ENCODE data around the gene TBC1D9B.

The TBC1D9B gene

GRCh38 chr5:179819296-179820126 lies 88.2 kb downstream of the TBC1D9B start:
- H3K4me2 ChIP-seq (ENCODE audit: low read length), result peak overlapping the region; percentile 79
- H3K27me3 ChIP-seq (ENCODE audit: control insufficient read depth, insufficient read depth, low read length), result no peaks in the 10 kb centered on the region
- H3K79me2 ChIP-seq, result peaks cover 20% of the 10 kb centered on the region
- peak overlapping the region; percentile 96 for H3K27ac ChIP-seq
- H2AFZ ChIP-seq, result peak overlapping the region; percentile 90
- H3K4me3 ChIP-seq (ENCODE audit: low read depth, low read length), result peak overlapping the region; percentile 74
- peaks cover 31% of the 10 kb centered on the region for H3K4me1 ChIP-seq
- H3K9me3 ChIP-seq (ENCODE audit: control insufficient read depth, low read length), result no peaks in the 10 kb centered on the region
- H3K36me3 ChIP-seq (ENCODE audit: control insufficient read depth, insufficient read depth, low read length), result no peaks in the 10 kb centered on the region
- TF ChIP-seq CTCF (IDR thresholded peaks at IDR 0.05), result no peak
- H3K9ac ChIP-seq, result no peak overlapping the region

- H3K4me1 ChIP-seq, result peaks cover 31% of the 10 kb centered on the region
- TF ChIP-seq CTCF (IDR thresholded peaks at IDR 0.05), result no peak
Measured at GRCh38 chr5:179818746-179819295, 88.9 kb downstream of the TBC1D9B start.

GRCh38 chr5:179817890-179818745 lies 89.6 kb downstream of the TBC1D9B start:
- Histone ChIP-seq H3K9me3 (ENCODE audit: control insufficient read depth, low read length) (no peaks in the 10 kb centered on the region), H2AFZ (peak overlapping the region; percentile 90), H3K9ac (no peak overlapping the region), H3K27ac (peak overlapping the region; percentile 96), H3K79me2 (peaks cover 16% of the 10 kb centered on the region), H3K4me1 (peaks cover 31% of the 10 kb centered on the region), H3K4me3 (ENCODE audit: low read depth, low read length) (peak overlapping the region; percentile 74), H3K4me2 (ENCODE audit: low read length) (peak overlapping the region; percentile 79), H3K27me3 (ENCODE audit: control insufficient read depth, insufficient read depth, low read length) (no peaks in the 10 kb centered on the region), H3K36me3 (ENCODE audit: control insufficient read depth, insufficient read depth, low read length) (no peaks in the 10 kb centered on the region)
- TF ChIP-seq CTCF (IDR thresholded peaks at IDR 0.05), result no peak

More at GRCh38 chr5:179818746-179819295, 88.9 kb downstream of the TBC1D9B start:
- peak overlapping the region; percentile 96 for H3K27ac ChIP-seq
- no peaks in the 10 kb centered on the region for H3K9me3 ChIP-seq (ENCODE audit: control insufficient read depth, low read length)
- no peaks in the 10 kb centered on the region for H3K36me3 ChIP-seq (ENCODE audit: control insufficient read depth, insufficient read depth, low read length)
- H3K4me3 ChIP-seq (ENCODE audit: low read depth, low read length), result peak overlapping the region; percentile 74
- peak overlapping the region; percentile 79 for H3K4me2 ChIP-seq (ENCODE audit: low read length)
- H3K79me2 ChIP-seq, result peaks cover 17% of the 10 kb centered on the region
- H3K9ac ChIP-seq, result no peak overlapping the region
- peak overlapping the region; percentile 90 for H2AFZ ChIP-seq
- H3K27me3 ChIP-seq (ENCODE audit: control insufficient read depth, insufficient read depth, low read length), result no peaks in the 10 kb centered on the region

GRCh38 chr5:179817470-179817840 lies 90.2 kb downstream of the TBC1D9B start:
- no peak overlapping the region for H3K27ac ChIP-seq
- H3K27me3 ChIP-seq (ENCODE audit: control insufficient read depth, insufficient read depth, low read length), result no peaks in the 10 kb centered on the region
- no peak overlapping the region for H3K4me3 ChIP-seq (ENCODE audit: low read depth, low read length)
- TF ChIP-seq CTCF (IDR thresholded peaks at IDR 0.05), result no peak
- no peak overlapping the region for H3K4me2 ChIP-seq (ENCODE audit: low read length)
- H2AFZ ChIP-seq, result peak overlapping the region; percentile 76
- no peak overlapping the region for H3K9ac ChIP-seq
- peaks cover 25% of the 10 kb centered on the region for H3K4me1 ChIP-seq
- peaks cover 9% of the 10 kb centered on the region for H3K79me2 ChIP-seq
- no peaks in the 10 kb centered on the region for H3K9me3 ChIP-seq (ENCODE audit: control insufficient read depth, low read length)
- no peaks in the 10 kb centered on the region for H3K36me3 ChIP-seq (ENCODE audit: control insufficient read depth, insufficient read depth, low read length)
